Activated T-cell treated with anti-CD3 and anti-CD28 coated beads for 24 hours (primary cell): Measurements from ENCODE around the gene ZNF595.
"Not testable (repeated sequence)": the region's sequence is repeated elsewhere in the genome, so short reads cannot be mapped to it uniquely, and the experiment has no call there.

Experiments
- DNase-seq: peaks from one replicate; pipeline ENCODE4 v3.0.0-alpha.2; 2020; ENCODE audit warnings: low read depth

ZNF595 gene

GRCh38 chr4:86559-87324 is 33.6 kb downstream of the ZNF595 start:
- not testable (repeated sequence) for DNase-seq

GRCh38 chr4:98386-98785 is 45.3 kb downstream of the ZNF595 start:
- no peak for DNase-seq

- no peak for DNase-seq
These were observed 46.7 kb downstream of the ZNF595 start for GRCh38 chr4:99863-100262.

GRCh38 chr4:107083-107443 is 53.9 kb downstream of the ZNF595 start:
- DNase-seq = no peak

GRCh38 chr4:107444-108429 is 54.6 kb downstream of the ZNF595 start:
- no peak for DNase-seq

- no peak for DNase-seq
These were observed 59.6 kb downstream of the ZNF595 start for GRCh38 chr4:112771-113170.

- DNase-seq = no peak
These were observed 60.6 kb downstream of the ZNF595 start for GRCh38 chr4:113732-114131.

- DNase-seq = no peak
These were observed 61.0 kb downstream of the ZNF595 start for GRCh38 chr4:114149-114548.

GRCh38 chr4:116499-116898 is 63.4 kb downstream of the ZNF595 start:
- DNase-seq = no peak

GRCh38 chr4:120616-121015 is 67.5 kb downstream of the ZNF595 start:
- no peak for DNase-seq

GRCh38 chr4:121408-122084 is 68.4 kb downstream of the ZNF595 start:
- no peak for DNase-seq

GRCh38 chr4:123922-124274 is 70.8 kb downstream of the ZNF595 start:
- not testable (repeated sequence) for DNase-seq

- peak; percentile 92 for DNase-seq
These were observed 71.4 kb downstream of the ZNF595 start, which contains the start of gene ZNF718 for GRCh38 chr4:124275-125081. TSS of gene ZNF718 (plus strand) at chr4:124501. CDS start at chr4:124671, 170 bp downstream.

- DNase-seq = peak; percentile 20
These were observed 72.1 kb downstream of the ZNF595 start for GRCh38 chr4:125091-125771.

GRCh38 chr4:125833-126232 is 72.7 kb downstream of the ZNF595 start:
- DNase-seq = no peak

GRCh38 chr4:132483-132882 is 79.4 kb downstream of the ZNF595 start:
- DNase-seq = no peak
